HL-60 (cell line): ENCODE results near the gene SORCS2.

Source experiments
- DNase-seq, 2 experiments: peaks; one replicate each; pipeline ENCODE4 v3.0.0-alpha.2; 2010 to 2020; ENCODE audit warnings: low read depth in 1 of 2, low spot score in 1 of 2
- H3K27ac ChIP-seq: fragments of 250-450 bp; sonication (Bioruptor Pico); replicated peaks from 2 replicates; pipeline ENCODE4 v1.5.1; 2020; ENCODE audit warnings: mild to moderate bottlenecking, moderate library complexity
- H3K27me3 ChIP-seq: fragments of 250-450 bp; sonication (Bioruptor Pico); 2 replicates; pipeline ENCODE4 v1.5.1; 2021; ENCODE audit warnings: mild to moderate bottlenecking, moderate library complexity; ENCODE audit not compliant: insufficient read depth, poor library complexity, severe bottlenecking
- H3K4me3 ChIP-seq: replicated peaks from 2 replicates; pipeline ENCODE4 v1.5.1; 2011; ENCODE audit warnings: mild to moderate bottlenecking, control low read depth, low read length; ENCODE audit not compliant: insufficient read depth
- GABPA ChIP-seq: IDR thresholded peaks from 2 replicates; pipeline ENCODE4 v1.6.1; 2012; ENCODE audit warnings: low read depth
- POLR2AphosphoS5 ChIP-seq: IDR thresholded peaks from 2 replicates; pipeline ENCODE4 v1.6.1; 2012; ENCODE audit warnings: low read depth
- REST ChIP-seq: IDR thresholded peaks from 2 replicates; pipeline ENCODE4 v1.6.1; 2012; ENCODE audit warnings: low read depth; ENCODE audit not compliant: insufficient replicate concordance
- SPI1 ChIP-seq: IDR thresholded peaks from 2 replicates; pipeline ENCODE4 v1.6.1; 2012; ENCODE audit warnings: low read depth, mild to moderate bottlenecking, borderline replicate concordance
- TF ChIP-seq, protein P1 (sequence below): IDR thresholded peaks from one replicate; pipeline ENCODE4 v1.5.1; 2011; ENCODE audit warnings: low read length, control low read depth, inconsistent platforms; ENCODE audit not compliant: insufficient read depth

Gene SORCS2

DNA sequence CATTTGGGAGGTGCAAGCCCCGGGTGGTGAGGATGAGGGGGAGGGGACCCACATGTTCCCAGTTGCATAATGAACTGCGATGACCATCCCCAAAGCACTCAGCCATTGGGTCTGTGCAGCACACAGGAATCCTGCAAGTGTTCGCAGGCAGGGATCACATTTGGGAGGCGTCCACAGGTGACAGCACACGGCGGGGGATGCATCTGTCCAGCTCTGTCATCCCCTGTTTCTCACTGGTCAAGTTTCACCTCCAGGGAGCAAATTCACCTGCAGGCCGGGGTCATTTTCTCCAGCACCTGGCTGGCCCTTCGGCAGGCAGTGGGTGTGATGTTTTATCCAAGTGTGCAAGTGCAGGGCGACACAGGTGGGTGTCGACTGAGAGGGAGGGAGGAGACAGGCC, 33.3 kb upstream of the SORCS2 start:
- Histone ChIP-seq H3K27me3 (peaks cover 12% of the 10 kb centered on the region), H3K4me3 (no peak overlapping the region), H3K27ac (no peak overlapping the region)
- no peak for DNase-seq
- TF ChIP-seq SPI1 (no peak), REST (no peak), POLR2AphosphoS5 (no peak), GABPA (no peak)
- TF ChIP-seq, protein P1, sequence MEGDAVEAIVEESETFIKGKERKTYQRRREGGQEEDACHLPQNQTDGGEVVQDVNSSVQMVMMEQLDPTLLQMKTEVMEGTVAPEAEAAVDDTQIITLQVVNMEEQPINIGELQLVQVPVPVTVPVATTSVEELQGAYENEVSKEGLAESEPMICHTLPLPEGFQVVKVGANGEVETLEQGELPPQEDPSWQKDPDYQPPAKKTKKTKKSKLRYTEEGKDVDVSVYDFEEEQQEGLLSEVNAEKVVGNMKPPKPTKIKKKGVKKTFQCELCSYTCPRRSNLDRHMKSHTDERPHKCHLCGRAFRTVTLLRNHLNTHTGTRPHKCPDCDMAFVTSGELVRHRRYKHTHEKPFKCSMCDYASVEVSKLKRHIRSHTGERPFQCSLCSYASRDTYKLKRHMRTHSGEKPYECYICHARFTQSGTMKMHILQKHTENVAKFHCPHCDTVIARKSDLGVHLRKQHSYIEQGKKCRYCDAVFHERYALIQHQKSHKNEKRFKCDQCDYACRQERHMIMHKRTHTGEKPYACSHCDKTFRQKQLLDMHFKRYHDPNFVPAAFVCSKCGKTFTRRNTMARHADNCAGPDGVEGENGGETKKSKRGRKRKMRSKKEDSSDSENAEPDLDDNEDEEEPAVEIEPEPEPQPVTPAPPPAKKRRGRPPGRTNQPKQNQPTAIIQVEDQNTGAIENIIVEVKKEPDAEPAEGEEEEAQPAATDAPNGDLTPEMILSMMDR = no peak

DNA sequence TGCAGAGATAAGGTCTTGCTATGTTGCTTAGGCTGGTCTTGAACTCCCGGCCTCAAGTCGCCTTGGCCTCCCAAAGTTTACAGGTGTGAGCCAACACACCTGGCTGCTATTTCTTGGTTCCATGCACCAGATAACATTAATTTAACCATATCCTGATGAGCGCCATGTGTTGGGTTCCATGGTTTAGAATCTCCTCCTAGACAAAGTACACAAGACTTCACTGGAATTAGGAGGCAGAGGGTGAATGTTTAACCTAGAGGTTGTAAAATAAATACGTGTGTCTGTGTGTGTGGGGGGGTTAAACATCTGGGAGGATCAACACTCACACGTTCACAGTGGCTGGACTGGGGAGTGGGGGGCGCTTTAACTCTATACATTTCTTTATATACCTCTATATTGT, 32.4 kb upstream of the SORCS2 start:
- Histone ChIP-seq H3K27me3 (peaks cover 11% of the 10 kb centered on the region), H3K27ac (no peak overlapping the region), H3K4me3 (no peak overlapping the region)
- DNase-seq = no peak
- TF ChIP-seq GABPA (no peak), POLR2AphosphoS5 (no peak), REST (no peak), SPI1 (no peak)
- TF ChIP-seq, protein P1 = no peak

- H3K27me3 ChIP-seq = peaks cover 6% of the 10 kb centered on the region
- TF ChIP-seq SPI1 (no peak), GABPA (no peak), POLR2AphosphoS5 (no peak), REST (no peak)
- TF ChIP-seq, protein P1 = no peak
- no peak for DNase-seq
- no peak overlapping the region for H3K27ac ChIP-seq
- no peak overlapping the region for H3K4me3 ChIP-seq
Observed at GRCh38 chr4:7160439-7160838, 31.9 kb upstream of the SORCS2 start.
